ENCODE results near the gene TNFAIP3.

GRCh38 chr6:137868721-137869548, 1.9 kb downstream of the TNFAIP3 start:
- TF ChIP-seq CTCF (IDR thresholded peaks at IDR 0.05) (no peak), POLR2A (IDR thresholded peaks at IDR 0.05; ENCODE audit: low read depth) (no peak), EP300 (IDR thresholded peaks at IDR 0.05) (no peak), POLR2AphosphoS5 (IDR thresholded peaks at IDR 0.05) (no peak)

Data from esophagus muscularis mucosa (tissue), 4 donors.